Measurements from ENCODE around the gene KCNH5. TPM values are rescaled to one million over a fixed set of nuclear protein-coding genes. Genes with fewer than 3 reads are reported as not detected.

KCNH5 gene
- total and polyA plus RNA-seq, 2 of the 13 experiments (the other 11 are each of a cell fraction or from before 2014, with no cell fraction given), result not detected

GRCh38 chr14:63045612-63046320 lies 508 bp upstream of the KCNH5 start (continued):
- peak; percentile 29; the same call in 1 of the 2 replicates for TF ChIP-seq MYPOP (CRISPR knock-in tag; IDR thresholded peaks at IDR 0.05)
- TF ChIP-seq HDAC1 (CRISPR knock-in tag; IDR thresholded peaks at IDR 0.05), result peak; percentile 40; the same call in 1 of the 2 replicates
- TF ChIP-seq ZSCAN25 (CRISPR knock-in tag; IDR thresholded peaks at IDR 0.05), result no peak
- 0 out of 2 replicates have a peak, but pooled peaks have one; percentile 15 for TF ChIP-seq ARNT2 (CRISPR knock-in tag; IDR thresholded peaks at IDR 0.05; ENCODE audit: low read depth)
- no peak for TF ChIP-seq EZH2 (conservative IDR thresholded peaks at IDR 0.05; ENCODE audit: low read depth, low read length)
- TF ChIP-seq SYNCRIP (IDR thresholded peaks at IDR 0.05; ENCODE audit: insufficient read depth, low read depth, low read length), result no peak
- TF ChIP-seq ZNF780A (CRISPR knock-in tag; IDR thresholded peaks at IDR 0.05), result no peak

- ChIA-PET POLR2A (no interaction called here), CTCF (ENCODE audit: low intra/inter-chr PET ratio, low total read pairs) (interaction anchor here (1.9 to 2.6 kb wide), 2 partner anchors 860 to 877 kb away, joined by 7 to 15 read pairs; no protein-coding TSS in a partner anchor)
- Histone ChIP-seq H3K4me2 (ENCODE audit: low read depth, low read length) (no peak overlapping the region), H3K4me3 (replicated peaks in 1 of 3; ENCODE audit: insufficient read depth in 1 of 3, low read depth in 2 of 3, low read length in 3 of 3) (no peak overlapping the region), H4K20me1 (ENCODE audit: insufficient read depth, low read length) (no peaks in the 10 kb centered on the region), H2AFZ (ENCODE audit: low read length) (no peak overlapping the region), H3K79me2 (ENCODE audit: insufficient read depth, low read length) (no peaks in the 10 kb centered on the region), H3K36me3 (replicated peaks in 1 of 2; ENCODE audit: control insufficient read depth in 1 of 2, insufficient read depth in 2 of 2, low read length in 2 of 2) (no peaks in the 10 kb centered on the region), H3K4me1 (ENCODE audit: insufficient read depth, low read length) (no peaks in the 10 kb centered on the region), H3K9ac (ENCODE audit: insufficient read depth, low read depth, low read length) (no peak overlapping the region), H3K27me3 (ENCODE audit: control insufficient read depth in 1 of 2, insufficient read depth in 2 of 2, low read length in 2 of 2) (peaks cover 2 to 7% of the 10 kb centered on the region in 2 experiments; a peak in 2 of 5 replicates), H3K9me3 (ENCODE audit: low read length) (no peaks in the 10 kb centered on the region), H3K27ac (ENCODE audit: extremely low read length, insufficient read depth, low read length) (no peak overlapping the region)
- FAIRE-seq, result peak; percentile 49
- peak; percentile 31 for DNase-seq (ENCODE audit: low spot score)
- WGBS (ENCODE audit: low lambda C conversion rate), result 3% methylated on average over 3 of the region's 3 CpGs
- in situ Hi-C loops (cut with HindIII; ENCODE audit: extremely low pct_ligation_motif_present, low pct_unique_long_range_greater_than_20kb), result loop anchor here (5.0 to 10.0 kb wide), 3 partner anchors 235 to 875 kb away; no protein-coding TSS in a partner anchor
- BruUV-seq (replicated peaks), result no TSS peak
- intact Hi-C loops (cut with micrococcal nuclease; ENCODE audit: unreplicated experiment), result loop anchor here (1.0 to 10.0 kb wide), 2 partner anchors 235 to 877 kb away; no protein-coding TSS in a partner anchor
- peak; percentile 80 for ATAC-seq
- no peak for TF ChIP-seq ZNF724P (CRISPR knock-in tag; IDR thresholded peaks at IDR 0.05; ENCODE audit: borderline replicate concordance)
- TF ChIP-seq FOXM1 (CRISPR knock-in tag; IDR thresholded peaks at IDR 0.05), result no peak
- no peak for TF ChIP-seq CERS6 (CRISPR knock-in tag; IDR thresholded peaks at IDR 0.05)
- no peak for TF ChIP-seq ZNF687 (CRISPR knock-in tag; IDR thresholded peaks at IDR 0.05)
- TF ChIP-seq CTCF (CRISPR knock-in tag; IDR thresholded peaks at IDR 0.05), result peak; percentile 57
- no peak for TF ChIP-seq NRL (CRISPR knock-in tag; IDR thresholded peaks at IDR 0.05; ENCODE audit: borderline replicate concordance)
- no peak for TF ChIP-seq MTF1 (CRISPR knock-in tag; IDR thresholded peaks at IDR 0.05)
Observed at GRCh38 chr14:63039866-63040265, 5.4 kb downstream of the KCNH5 start.
